H7 (cell line): Measurements from ENCODE around the gene FHIT. TPM values are rescaled to one million over a fixed set of nuclear protein-coding genes. Genes with fewer than 3 reads are reported as not detected.
"Not testable (repeated sequence)": the region's sequence is repeated elsewhere in the genome, so short reads cannot be mapped to it uniquely, and the experiment has no call there.

Source experiments
- DNase-seq: peaks from one replicate; pipeline ENCODE4 v3.0.0; 2012
- H3K27me3 ChIP-seq: 2 replicates; pipeline ENCODE4 v1.6.0; 2011; ENCODE audit warnings: mild to moderate bottlenecking, low read length; ENCODE audit not compliant: control insufficient read depth, insufficient read depth
- H3K36me3 ChIP-seq: replicated peaks from 2 replicates; pipeline ENCODE4 v1.5.1; 2011; ENCODE audit warnings: low read length; ENCODE audit not compliant: control insufficient read depth, insufficient read depth
- H3K4me3 ChIP-seq: 2 replicates; pipeline ENCODE4 v1.5.1; 2011; ENCODE audit warnings: low read depth, mild to moderate bottlenecking, control low read depth, low read length, moderate library complexity; ENCODE audit not compliant: insufficient read depth
- total RNA-seq: library from RNA; depleted of rRNA; stranded (reverse); fragments of >200 nt; shearing (Covaris generic); gene quantifications from 2 replicates; pipeline ENCODE4 v1.2.3, GENCODE V29; 2014

The FHIT gene
- total RNA-seq, 1 experiment from 2014 or later, result 2.1 TPM

GRCh38 chr3:60932170-60932569 lies 319.1 kb downstream of the FHIT start:
- no peak overlapping the region for H3K4me3 ChIP-seq
- no peak for DNase-seq
- H3K36me3 ChIP-seq, result no peaks in the 10 kb centered on the region
- no peaks in the 10 kb centered on the region for H3K27me3 ChIP-seq

GRCh38 chr3:60931452-60931851 lies 319.8 kb downstream of the FHIT start:
- Histone ChIP-seq H3K27me3 (no peaks in the 10 kb centered on the region), H3K36me3 (no peaks in the 10 kb centered on the region), H3K4me3 (no peak overlapping the region)
- DNase-seq, result no peak

GRCh38 chr3:60920519-60920918 lies 330.7 kb downstream of the FHIT start:
- Histone ChIP-seq H3K27me3 (no peaks in the 10 kb centered on the region), H3K36me3 (no peaks in the 10 kb centered on the region), H3K4me3 (no peak overlapping the region)
- no peak for DNase-seq

- H3K36me3 ChIP-seq, result no peaks in the 10 kb centered on the region
- DNase-seq, result no peak
- H3K4me3 ChIP-seq, result no peak overlapping the region
- no peaks in the 10 kb centered on the region for H3K27me3 ChIP-seq
These were observed 332.0 kb downstream of the FHIT start for GRCh38 chr3:60919296-60919695.

- no peak overlapping the region for H3K4me3 ChIP-seq
- no peak for DNase-seq
- H3K27me3 ChIP-seq, result no peaks in the 10 kb centered on the region
- no peaks in the 10 kb centered on the region for H3K36me3 ChIP-seq
These were observed 334.1 kb downstream of the FHIT start for GRCh38 chr3:60917141-60917540.

- DNase-seq, result no peak
These were observed 334.7 kb downstream of the FHIT start for GRCh38 chr3:60916546-60916945.

GRCh38 chr3:60913474-60913873 lies 337.8 kb downstream of the FHIT start:
- no peaks in the 10 kb centered on the region for H3K36me3 ChIP-seq
- H3K27me3 ChIP-seq, result no peaks in the 10 kb centered on the region
- no peak for DNase-seq
- no peak overlapping the region for H3K4me3 ChIP-seq

More at GRCh38 chr3:60916546-60916945, 334.7 kb downstream of the FHIT start:
- H3K4me3 ChIP-seq, result no peak overlapping the region
- no peaks in the 10 kb centered on the region for H3K27me3 ChIP-seq
- no peaks in the 10 kb centered on the region for H3K36me3 ChIP-seq

- no peaks in the 10 kb centered on the region for H3K36me3 ChIP-seq
- no peaks in the 10 kb centered on the region for H3K27me3 ChIP-seq
- no peak for DNase-seq
- H3K4me3 ChIP-seq, result no peak overlapping the region
These were observed 338.4 kb downstream of the FHIT start for GRCh38 chr3:60912876-60913275.

- Histone ChIP-seq H3K27me3 (no peaks in the 10 kb centered on the region), H3K36me3 (no peaks in the 10 kb centered on the region), H3K4me3 (no peak overlapping the region)
- no peak for DNase-seq
These were observed 339.1 kb downstream of the FHIT start for GRCh38 chr3:60912142-60912541.

- no peak overlapping the region for H3K4me3 ChIP-seq
- no peak for DNase-seq
- H3K27me3 ChIP-seq, result no peaks in the 10 kb centered on the region
- H3K36me3 ChIP-seq, result no peaks in the 10 kb centered on the region
These were observed 341.7 kb downstream of the FHIT start for GRCh38 chr3:60909526-60909925.

- H3K36me3 ChIP-seq, result no peaks in the 10 kb centered on the region
- DNase-seq, result no peak
These were observed 345.0 kb downstream of the FHIT start for GRCh38 chr3:60906283-60906682.

GRCh38 chr3:60898321-60898720 lies 352.9 kb downstream of the FHIT start:
- no peak for DNase-seq
- H3K4me3 ChIP-seq, result no peak overlapping the region
- no peaks in the 10 kb centered on the region for H3K36me3 ChIP-seq
- H3K27me3 ChIP-seq, result no peaks in the 10 kb centered on the region

More at GRCh38 chr3:60906283-60906682, 345.0 kb downstream of the FHIT start:
- no peaks in the 10 kb centered on the region for H3K27me3 ChIP-seq
- no peak overlapping the region for H3K4me3 ChIP-seq

- Histone ChIP-seq H3K4me3 (no peak overlapping the region), H3K27me3 (no peaks in the 10 kb centered on the region), H3K36me3 (no peaks in the 10 kb centered on the region)
- DNase-seq, result no peak
These were observed 357.3 kb downstream of the FHIT start for GRCh38 chr3:60893946-60894345.

GRCh38 chr3:60890226-60890625 lies 361.0 kb downstream of the FHIT start:
- Histone ChIP-seq H3K27me3 (no peaks in the 10 kb centered on the region), H3K4me3 (no peak overlapping the region), H3K36me3 (no peaks in the 10 kb centered on the region)
- DNase-seq, result no peak

- not testable (repeated sequence) for DNase-seq, H3K4me3 ChIP-seq, H3K27me3 ChIP-seq, H3K36me3 ChIP-seq
These were observed 362.3 kb downstream of the FHIT start for GRCh38 chr3:60888952-60889351.

GRCh38 chr3:60887574-60887973 lies 363.7 kb downstream of the FHIT start:
- H3K4me3 ChIP-seq, result no peak overlapping the region
- no peaks in the 10 kb centered on the region for H3K36me3 ChIP-seq
- no peak for DNase-seq
- H3K27me3 ChIP-seq, result no peaks in the 10 kb centered on the region
